D721Med (cell line): ENCODE measurements around the gene ALPI.

ENCODE experiments used
- DNase-seq: peaks from one replicate; pipeline ENCODE4 v3.0.0; 2011; ENCODE audit warnings: low spot score; ENCODE audit not compliant: insufficient read length
- FAIRE-seq: peaks from 2 replicates; lab custom pipeline; 2011; peaks lifted over from hg19 to GRCh38; lab: Jason Lieb, UNC
- TF ChIP-seq, protein P1 (sequence below): IDR thresholded peaks from 2 replicates; pipeline ENCODE4 v1.5.1; 2012; ENCODE audit warnings: mild to moderate bottlenecking, control low read depth; ENCODE audit not compliant: insufficient read depth; ENCODE audit errors: missing control alignments

The ALPI gene

DNA sequence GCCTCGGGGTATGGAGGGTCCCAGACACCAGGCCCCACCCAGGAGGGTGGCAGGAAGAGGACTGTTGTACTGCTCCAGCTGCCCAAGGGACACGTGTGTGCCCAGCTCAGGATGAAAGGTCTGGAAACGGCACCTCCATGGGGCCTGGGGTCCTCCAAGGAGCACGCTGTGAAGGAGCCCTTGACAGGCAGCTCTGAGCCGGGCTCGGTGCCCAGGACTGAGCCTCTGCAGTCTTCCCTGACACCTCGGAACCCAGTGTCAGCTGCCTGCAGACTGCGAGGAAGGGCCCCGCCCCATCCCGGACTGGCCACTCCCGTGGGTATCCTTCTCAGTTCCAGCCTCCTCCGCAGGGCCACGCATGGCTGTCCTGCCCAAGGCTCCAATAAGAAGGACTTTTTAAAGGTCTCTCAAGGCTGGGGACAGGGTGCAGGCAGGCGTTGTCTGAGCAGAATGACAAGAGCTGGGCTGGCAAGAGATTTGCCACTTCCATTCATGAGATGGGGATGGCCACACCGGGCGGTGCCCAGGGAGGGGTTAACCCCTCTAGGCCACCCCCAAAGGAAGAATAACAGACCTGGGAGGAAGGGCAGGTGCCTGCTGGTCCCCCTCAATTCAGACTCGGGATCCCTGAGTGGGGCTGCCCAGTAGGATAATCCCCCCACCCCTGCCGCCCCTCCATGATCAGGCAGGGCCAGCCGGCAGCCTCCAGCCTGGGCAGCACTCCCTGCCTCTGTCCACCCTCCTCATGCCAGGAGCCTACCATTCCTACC is 22.8 kb downstream of the ALPI start:
- TF ChIP-seq, protein P1, sequence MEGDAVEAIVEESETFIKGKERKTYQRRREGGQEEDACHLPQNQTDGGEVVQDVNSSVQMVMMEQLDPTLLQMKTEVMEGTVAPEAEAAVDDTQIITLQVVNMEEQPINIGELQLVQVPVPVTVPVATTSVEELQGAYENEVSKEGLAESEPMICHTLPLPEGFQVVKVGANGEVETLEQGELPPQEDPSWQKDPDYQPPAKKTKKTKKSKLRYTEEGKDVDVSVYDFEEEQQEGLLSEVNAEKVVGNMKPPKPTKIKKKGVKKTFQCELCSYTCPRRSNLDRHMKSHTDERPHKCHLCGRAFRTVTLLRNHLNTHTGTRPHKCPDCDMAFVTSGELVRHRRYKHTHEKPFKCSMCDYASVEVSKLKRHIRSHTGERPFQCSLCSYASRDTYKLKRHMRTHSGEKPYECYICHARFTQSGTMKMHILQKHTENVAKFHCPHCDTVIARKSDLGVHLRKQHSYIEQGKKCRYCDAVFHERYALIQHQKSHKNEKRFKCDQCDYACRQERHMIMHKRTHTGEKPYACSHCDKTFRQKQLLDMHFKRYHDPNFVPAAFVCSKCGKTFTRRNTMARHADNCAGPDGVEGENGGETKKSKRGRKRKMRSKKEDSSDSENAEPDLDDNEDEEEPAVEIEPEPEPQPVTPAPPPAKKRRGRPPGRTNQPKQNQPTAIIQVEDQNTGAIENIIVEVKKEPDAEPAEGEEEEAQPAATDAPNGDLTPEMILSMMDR, result no peak
- FAIRE-seq (no peak), DNase-seq (no peak)

DNA sequence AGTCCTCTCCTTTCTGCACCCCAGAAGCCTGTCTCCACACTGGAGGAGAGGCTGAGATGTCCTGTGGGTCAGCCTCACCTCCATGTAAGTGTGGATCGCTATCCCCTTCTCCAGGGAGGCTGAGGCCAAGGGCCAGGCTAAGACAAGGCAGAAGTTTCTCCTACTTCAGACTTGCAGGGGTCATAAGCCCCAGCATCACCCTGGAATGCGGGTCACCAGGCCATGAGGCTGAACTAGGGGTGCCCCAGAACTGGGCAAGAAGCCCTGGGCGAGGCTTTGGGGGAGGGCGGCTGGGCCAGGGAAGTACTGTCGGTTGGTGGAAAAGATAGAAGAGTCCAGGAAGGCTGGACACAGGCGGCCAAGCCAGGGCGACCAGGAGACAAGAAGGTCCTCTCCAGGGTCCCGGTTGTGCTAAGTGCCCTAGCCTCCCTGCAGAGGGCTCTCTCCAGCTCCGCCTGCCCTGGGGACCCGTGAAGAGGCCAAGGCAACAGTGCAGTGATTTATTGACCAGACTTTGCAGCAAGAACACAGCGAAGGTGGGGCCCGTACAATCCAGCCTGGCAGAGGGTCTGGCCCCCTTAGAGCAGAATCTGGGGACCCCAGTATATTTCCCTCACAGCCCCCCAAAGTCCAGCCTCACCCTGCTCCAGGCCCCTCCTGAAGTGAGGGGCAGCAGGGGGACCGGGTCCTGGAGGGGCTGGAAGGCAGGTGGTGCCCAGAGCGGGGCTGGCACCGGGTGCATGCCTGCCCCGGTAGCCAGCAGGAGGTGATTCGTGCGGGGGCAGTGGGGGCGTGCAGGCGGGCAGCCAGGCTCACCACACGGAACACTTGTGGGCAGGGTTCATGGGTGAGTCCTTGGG is 23.6 kb downstream of the ALPI start:
- FAIRE-seq, result no peak
- no peak for DNase-seq
- TF ChIP-seq, protein P1, result no peak

- FAIRE-seq, result no peak
- no peak for DNase-seq
- TF ChIP-seq, protein P1, result no peak
Measured at GRCh38 chr2:232480201-232481190, 24.5 kb downstream of the ALPI start.

DNA sequence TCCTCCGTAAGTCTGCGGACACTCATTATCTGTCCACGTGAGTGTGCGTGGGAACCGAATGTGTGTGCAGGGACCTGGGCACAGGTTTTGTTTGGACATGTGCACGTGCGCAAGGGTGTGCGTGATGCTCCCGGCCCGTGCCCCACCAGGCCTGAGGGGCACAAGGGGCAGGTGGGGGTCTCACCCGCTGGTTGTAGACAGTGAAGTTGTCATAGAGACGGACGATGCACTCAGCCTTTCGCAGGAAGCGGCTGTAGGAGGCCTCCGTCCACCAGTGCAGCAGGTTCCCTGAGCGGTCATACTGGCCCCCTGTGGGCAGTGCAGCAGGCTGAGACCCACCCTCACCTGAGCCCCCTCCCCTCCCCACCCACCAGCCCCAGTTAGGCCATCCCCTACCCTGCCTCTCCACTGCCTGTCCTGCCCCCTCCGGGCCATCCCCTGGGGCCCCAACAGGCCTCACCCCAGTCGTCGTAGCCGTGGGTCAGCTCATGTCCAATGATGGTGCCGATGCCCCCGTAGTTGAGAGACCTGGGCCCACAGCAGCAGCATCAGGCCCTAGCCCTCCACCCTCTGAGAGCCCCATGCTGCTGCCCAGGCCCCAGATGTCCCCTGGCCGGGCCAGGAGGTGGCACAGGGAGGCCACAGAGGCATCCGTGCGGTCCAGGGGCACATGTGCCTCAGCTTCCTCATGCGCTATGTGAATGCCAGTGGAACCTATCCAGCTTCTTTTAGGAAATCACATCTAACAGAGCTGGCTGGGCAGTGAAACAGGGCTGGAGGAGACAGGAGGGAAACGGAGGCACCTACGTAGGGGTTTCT is 25.6 kb downstream of the ALPI start:
- no peak for FAIRE-seq
- TF ChIP-seq, protein P1, result no peak

DNA sequence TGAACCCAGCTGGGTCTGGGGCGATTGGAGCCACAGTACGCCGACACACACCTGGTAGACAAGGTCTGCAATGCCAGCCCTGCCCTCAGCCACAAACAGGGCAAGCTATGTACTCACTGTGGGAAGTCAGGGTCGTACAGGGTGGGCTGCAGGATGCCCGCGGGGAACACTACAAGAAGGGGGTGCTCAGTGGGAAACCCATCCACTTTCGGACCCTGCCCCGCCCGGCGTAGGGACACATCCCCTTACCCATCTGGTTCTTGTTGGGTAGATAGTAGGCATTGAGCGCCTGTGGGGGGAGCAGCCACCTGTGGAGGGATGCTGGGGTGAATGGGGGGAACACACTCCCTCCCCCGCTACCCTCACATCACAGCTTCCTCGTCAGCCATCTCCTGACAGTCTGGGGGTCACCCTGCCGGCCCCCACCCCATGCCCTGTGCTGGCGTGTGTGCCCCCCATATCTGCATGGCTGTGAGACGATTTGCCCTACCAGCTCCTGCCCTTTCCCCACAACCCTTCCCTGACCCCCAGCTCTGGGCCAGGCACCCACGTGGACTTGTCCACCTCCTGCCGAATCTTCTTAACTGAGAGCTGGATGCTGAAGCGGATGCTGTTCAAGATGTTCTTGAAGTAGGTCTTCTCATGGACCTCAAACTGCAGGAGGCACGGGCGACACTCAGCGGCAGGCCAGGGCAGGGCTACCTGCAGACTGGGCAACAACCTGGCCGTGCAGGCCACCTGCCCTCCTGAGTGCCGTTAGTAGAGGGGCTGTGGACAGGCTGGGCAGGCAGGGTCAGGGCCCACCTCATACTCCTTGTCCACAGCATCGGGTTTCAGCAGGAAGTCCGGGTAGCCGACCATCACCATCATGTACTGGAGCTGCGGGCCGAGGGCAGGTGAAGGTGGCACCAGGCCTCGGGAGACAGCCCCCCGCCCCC is 26.6 kb downstream of the ALPI start:
- TF ChIP-seq, protein P1, result no peak
- DNase-seq (no peak), FAIRE-seq (no peak)

More for the DNA sequence above, 25.6 kb downstream of the ALPI start:
- DNase-seq, result no peak
